NCI-H2196 treated with DMSO at 0.1 percent for 48 hours (cell line): ENCODE data around the gene KCNF1.

ENCODE experiments used
- DNase-seq: peaks from one replicate; lab custom pipeline; 2025; ENCODE audit not compliant: unreplicated experiment; lab: John Stamatoyannopoulos, UW

The KCNF1 gene

GRCh38 chr2:10961490-10961875 lies 49.7 kb downstream of the KCNF1 start:
- no peak for DNase-seq

- no peak for DNase-seq
Observed at GRCh38 chr2:10962004-10962403, 50.3 kb downstream of the KCNF1 start.

DNA sequence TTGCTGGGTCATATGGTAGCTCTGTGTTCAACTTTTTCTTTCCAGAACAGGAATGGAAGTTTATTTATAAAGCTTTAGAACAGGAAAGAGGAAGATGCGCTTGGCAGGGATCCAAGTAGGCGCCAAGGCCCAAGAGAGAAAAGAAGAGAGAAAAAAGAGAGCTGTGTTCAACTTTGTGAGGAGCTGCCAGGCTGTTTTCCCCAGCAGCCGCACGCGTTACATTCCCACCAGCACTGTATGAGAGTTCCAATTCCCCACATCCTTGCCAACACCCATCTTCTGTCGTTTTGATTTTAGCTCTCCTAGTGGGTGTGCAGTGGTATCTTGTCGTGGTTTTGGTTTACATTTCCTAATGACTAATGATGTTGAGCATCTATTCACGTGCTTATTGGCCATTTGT lies 51.4 kb downstream of the KCNF1 start:
- DNase-seq: no peak
